Loucy (cell line): ENCODE data around the gene TTC32.

Experiments
- H2AFZ ChIP-seq: fragments of 200-600 bp; sonication (generic); 2 replicates; pipeline ENCODE4 v1.6.0; 2016; ENCODE audit warnings: antibody characterized with exemption, mild to moderate bottlenecking, low read length, moderate library complexity
- H3F3A ChIP-seq: fragments of 200-600 bp; 2 replicates; pipeline ENCODE4 v1.6.0; 2016; ENCODE audit warnings: antibody characterized with exemption, low read depth, mild to moderate bottlenecking
- H3K27me3 ChIP-seq: fragments of 200-600 bp; sonication (generic); 2 replicates; pipeline ENCODE4 v1.6.1; 2014; ENCODE audit warnings: low read length, mild to moderate bottlenecking; ENCODE audit not compliant: insufficient read depth, poor library complexity, severe bottlenecking
- H3K36me3 ChIP-seq: fragments of 200-600 bp; sonication (generic); 2 replicates; pipeline ENCODE4 v1.6.1; 2016; ENCODE audit warnings: low read length; ENCODE audit not compliant: insufficient read depth
- H3K4me1 ChIP-seq: fragments of 200-600 bp; sonication (generic); 2 replicates; pipeline ENCODE4 v1.5.1; 2014; ENCODE audit warnings: low read length, mild to moderate bottlenecking; ENCODE audit not compliant: insufficient read depth, poor library complexity, severe bottlenecking
- H3K4me2 ChIP-seq: fragments of 200-600 bp; sonication (generic); 2 replicates; pipeline ENCODE4 v1.6.0; 2014; ENCODE audit warnings: antibody characterized with exemption, low read length, low read depth, mild to moderate bottlenecking; ENCODE audit not compliant: poor library complexity, severe bottlenecking
- H3K4me3 ChIP-seq: fragments of 200-600 bp; sonication (generic); 2 replicates; pipeline ENCODE4 v1.5.1; 2014; ENCODE audit warnings: low read length, mild to moderate bottlenecking, mixed read lengths; ENCODE audit not compliant: poor library complexity, severe bottlenecking
- H3K79me2 ChIP-seq: fragments of 200-600 bp; sonication (generic); 2 replicates; pipeline ENCODE4 v1.6.1; 2014; ENCODE audit warnings: low read length; ENCODE audit not compliant: insufficient read depth
- H3K9ac ChIP-seq: fragments of 200-600 bp; sonication (generic); 2 replicates; pipeline ENCODE4 v1.6.0; 2014; ENCODE audit warnings: mild to moderate bottlenecking, low read depth, low read length, moderate library complexity; ENCODE audit not compliant: poor library complexity, severe bottlenecking
- H3K9me2 ChIP-seq: fragments of 200-600 bp; sonication (generic); replicated peaks from 2 replicates; pipeline ENCODE4 v1.6.1; 2016; ENCODE audit warnings: low read depth, low read length, mixed read lengths
- H3K9me3 ChIP-seq: fragments of 200-600 bp; sonication (generic); 2 replicates; pipeline ENCODE4 v1.6.1; 2014; ENCODE audit warnings: mild to moderate bottlenecking, antibody characterized with exemption, low read length, low read depth; ENCODE audit not compliant: insufficient read depth
- H4K20me1 ChIP-seq: fragments of 200-600 bp; sonication (generic); 2 replicates; pipeline ENCODE4 v1.6.0; 2014; ENCODE audit warnings: antibody characterized with exemption, low read length, mild to moderate bottlenecking; ENCODE audit not compliant: insufficient read depth, poor library complexity, severe bottlenecking
- EZH2phosphoT487 ChIP-seq: fragments of 200-600 bp; IDR thresholded peaks from 2 replicates; pipeline ENCODE4 v1.6.1; 2018; ENCODE audit warnings: antibody characterized with exemption, mild to moderate bottlenecking, moderate library complexity, borderline replicate concordance
- TF ChIP-seq, protein P1 (sequence below): fragments of 200-600 bp; sonication (generic); conservative IDR thresholded peaks from 2 replicates; pipeline ENCODE4 v1.5.1; 2014; ENCODE audit warnings: mild to moderate bottlenecking, antibody characterized with exemption, low read length

Gene TTC32

DNA sequence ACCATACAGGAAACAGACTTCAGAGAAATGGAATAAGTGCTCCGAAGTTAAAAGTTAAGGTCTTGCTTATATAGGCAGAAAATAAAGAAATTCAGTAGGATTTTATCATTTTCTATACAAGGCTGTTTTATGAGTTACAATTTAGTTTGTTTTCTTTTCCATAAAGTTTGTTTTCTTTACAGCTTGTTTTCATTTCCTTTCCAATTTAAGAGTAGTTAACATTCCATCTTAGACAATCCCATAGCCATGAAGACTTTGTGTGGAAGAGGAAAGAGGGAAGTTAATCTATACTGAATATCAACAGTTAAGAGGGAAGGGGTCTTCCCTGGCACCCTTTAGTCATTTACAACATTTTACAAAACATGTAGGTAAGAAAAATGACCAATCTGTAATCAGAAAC, 26.5 kb downstream of the TTC32 start:
- Histone ChIP-seq H3K36me3 (no peaks in the 10 kb centered on the region), H3K27me3 (no peaks in the 10 kb centered on the region), H3K9me3 (no peaks in the 10 kb centered on the region), H4K20me1 (no peaks in the 10 kb centered on the region), H3K79me2 (no peaks in the 10 kb centered on the region), H2AFZ (no peak overlapping the region), H3K4me3 (no peak overlapping the region), H3K9me2 (no peaks in the 10 kb centered on the region), H3F3A (no peaks in the 10 kb centered on the region), H3K9ac (no peak overlapping the region), H3K4me2 (no peak overlapping the region), H3K4me1 (no peaks in the 10 kb centered on the region)
- TF ChIP-seq EZH2phosphoT487: no peak
- TF ChIP-seq, protein P1, sequence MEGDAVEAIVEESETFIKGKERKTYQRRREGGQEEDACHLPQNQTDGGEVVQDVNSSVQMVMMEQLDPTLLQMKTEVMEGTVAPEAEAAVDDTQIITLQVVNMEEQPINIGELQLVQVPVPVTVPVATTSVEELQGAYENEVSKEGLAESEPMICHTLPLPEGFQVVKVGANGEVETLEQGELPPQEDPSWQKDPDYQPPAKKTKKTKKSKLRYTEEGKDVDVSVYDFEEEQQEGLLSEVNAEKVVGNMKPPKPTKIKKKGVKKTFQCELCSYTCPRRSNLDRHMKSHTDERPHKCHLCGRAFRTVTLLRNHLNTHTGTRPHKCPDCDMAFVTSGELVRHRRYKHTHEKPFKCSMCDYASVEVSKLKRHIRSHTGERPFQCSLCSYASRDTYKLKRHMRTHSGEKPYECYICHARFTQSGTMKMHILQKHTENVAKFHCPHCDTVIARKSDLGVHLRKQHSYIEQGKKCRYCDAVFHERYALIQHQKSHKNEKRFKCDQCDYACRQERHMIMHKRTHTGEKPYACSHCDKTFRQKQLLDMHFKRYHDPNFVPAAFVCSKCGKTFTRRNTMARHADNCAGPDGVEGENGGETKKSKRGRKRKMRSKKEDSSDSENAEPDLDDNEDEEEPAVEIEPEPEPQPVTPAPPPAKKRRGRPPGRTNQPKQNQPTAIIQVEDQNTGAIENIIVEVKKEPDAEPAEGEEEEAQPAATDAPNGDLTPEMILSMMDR: no peak

DNA sequence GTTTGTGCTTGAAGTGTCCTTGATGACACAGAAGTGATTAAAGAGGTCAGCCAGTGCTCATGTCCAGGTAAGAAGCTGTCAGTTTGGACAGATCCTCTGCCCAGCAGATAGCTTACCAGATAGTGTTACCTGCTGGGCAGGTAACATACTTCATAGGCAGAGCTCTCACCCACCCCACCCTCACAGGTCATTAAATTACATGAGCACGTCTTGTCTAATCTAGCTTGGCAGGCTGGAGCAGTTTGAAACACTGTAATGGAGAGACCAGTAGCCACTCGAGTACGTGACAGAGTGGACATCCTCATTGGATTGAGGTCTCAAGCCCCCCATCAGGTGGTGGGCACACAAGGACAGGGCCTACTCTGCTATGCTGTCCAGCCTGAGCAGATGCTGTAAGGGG, 27.1 kb downstream of the TTC32 start:
- Histone ChIP-seq H3K4me1 (no peaks in the 10 kb centered on the region), H3K9me2 (no peaks in the 10 kb centered on the region), H3K4me3 (no peak overlapping the region), H3K4me2 (no peak overlapping the region), H3K27me3 (no peaks in the 10 kb centered on the region), H2AFZ (no peak overlapping the region), H4K20me1 (no peaks in the 10 kb centered on the region), H3F3A (no peaks in the 10 kb centered on the region), H3K36me3 (no peaks in the 10 kb centered on the region), H3K9me3 (no peaks in the 10 kb centered on the region), H3K9ac (no peak overlapping the region), H3K79me2 (no peaks in the 10 kb centered on the region)
- TF ChIP-seq, protein P1: no peak
- no peak for TF ChIP-seq EZH2phosphoT487

GRCh38 chr2:19873014-19873413, 28.8 kb downstream of the TTC32 start:
- Histone ChIP-seq H3K9me2 (no peaks in the 10 kb centered on the region), H3K4me3 (no peak overlapping the region), H3K79me2 (no peaks in the 10 kb centered on the region), H3K36me3 (no peaks in the 10 kb centered on the region), H3K4me2 (no peak overlapping the region), H3K9me3 (no peaks in the 10 kb centered on the region), H3F3A (no peaks in the 10 kb centered on the region), H2AFZ (no peak overlapping the region), H3K4me1 (no peaks in the 10 kb centered on the region), H3K9ac (no peak overlapping the region), H3K27me3 (no peaks in the 10 kb centered on the region), H4K20me1 (no peaks in the 10 kb centered on the region)
- TF ChIP-seq, protein P1: no peak
- TF ChIP-seq EZH2phosphoT487: no peak
